NCI-H82 treated with DMSO at 0.1 percent for 48 hours (cell line): ENCODE data around the gene COL11A1.
"Not testable (repeated sequence)": the region's sequence is repeated elsewhere in the genome, so short reads cannot be mapped to it uniquely, and the experiment has no call there.

Experiments used
- DNase-seq: peaks from one replicate; lab custom pipeline; 2025; ENCODE audit not compliant: unreplicated experiment; lab: John Stamatoyannopoulos, UW

Gene COL11A1

DNA sequence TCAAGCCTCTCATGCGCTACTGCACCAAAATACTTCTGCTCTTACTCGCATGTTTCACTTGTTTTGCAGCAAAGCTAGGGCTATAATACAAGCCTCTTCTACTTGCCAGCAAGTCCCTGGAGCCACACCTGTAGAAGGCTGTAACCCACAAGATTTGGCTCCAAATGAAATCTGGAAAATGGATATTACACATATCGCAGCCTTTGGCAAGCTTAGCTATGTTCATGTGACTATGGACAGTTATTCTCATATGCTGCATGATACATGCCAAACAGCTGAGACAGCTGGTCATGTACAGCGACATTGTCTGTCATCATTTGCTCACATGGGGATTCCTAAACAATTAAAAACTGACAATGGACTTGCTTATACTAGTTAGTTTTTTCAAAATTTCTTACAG, 270.3 kb downstream of the COL11A1 start:
- no peak for DNase-seq

DNA sequence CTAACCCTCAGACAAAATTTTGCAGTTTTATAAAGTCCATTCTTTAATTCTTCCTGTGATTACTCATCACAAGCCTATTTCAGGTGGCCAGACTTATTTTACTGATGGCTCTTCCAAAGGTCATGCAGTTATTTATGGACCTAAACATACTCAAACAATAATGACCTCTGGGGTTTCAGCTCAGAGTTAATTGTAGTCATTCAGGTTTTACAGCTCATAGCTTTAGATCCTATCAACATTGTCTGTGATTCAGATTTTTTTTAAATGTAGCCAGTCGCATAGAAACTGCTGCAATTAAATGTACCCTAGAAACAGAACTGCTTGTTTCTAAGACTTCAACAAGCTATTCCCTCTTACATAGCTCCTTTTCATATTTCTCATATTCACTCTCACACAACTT, 270.8 kb downstream of the COL11A1 start:
- DNase-seq, result no peak

GRCh38 chr1:102836991-102837390, 271.3 kb downstream of the COL11A1 start:
- no peak for DNase-seq

GRCh38 chr1:102834688-102835320, 273.5 kb downstream of the COL11A1 start:
- no peak for DNase-seq

DNA sequence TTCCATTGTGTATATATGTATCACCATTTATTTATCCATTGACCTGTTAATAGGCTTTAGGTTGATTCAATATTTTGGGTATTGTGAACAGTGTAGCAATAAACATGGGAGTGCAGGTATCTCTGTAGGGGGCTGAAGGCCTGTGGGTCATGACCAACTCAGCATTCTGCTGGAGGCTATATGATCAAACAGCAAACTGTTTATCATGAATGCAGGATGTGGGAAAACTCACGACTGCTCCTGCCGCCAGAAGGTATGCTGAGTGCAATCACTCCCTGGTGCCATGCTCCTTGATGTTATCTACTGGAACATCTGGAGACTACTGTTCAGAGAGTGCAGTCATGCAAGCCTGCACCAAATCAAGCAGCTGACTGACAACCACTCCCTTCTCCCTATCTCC, 275.2 kb downstream of the COL11A1 start:
- no peak for DNase-seq

DNA sequence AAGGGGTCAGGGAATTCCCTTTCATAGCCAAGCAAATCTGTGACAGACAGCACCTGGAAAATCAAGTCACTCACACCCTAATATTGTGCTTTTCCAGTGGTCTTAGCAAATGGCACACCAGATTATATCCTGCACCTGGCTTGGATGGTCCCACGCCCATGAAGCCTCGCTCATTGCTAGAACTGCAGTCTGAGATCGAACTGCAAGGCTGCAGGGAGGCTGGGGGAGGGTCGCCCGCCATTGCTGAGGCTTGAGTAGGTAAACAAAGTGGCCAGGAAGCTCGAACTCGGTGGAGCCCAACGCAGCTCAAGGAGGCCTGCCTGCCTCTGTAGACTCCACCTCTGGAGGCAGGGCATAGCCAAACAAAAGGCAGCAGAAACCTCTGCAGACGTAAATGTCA, 281.6 kb downstream of the COL11A1 start:
- not testable (repeated sequence) for DNase-seq
